HAP-1 (cell line): Measurements from ENCODE around the gene TEP1.
"Not testable (repeated sequence)": the region's sequence is repeated elsewhere in the genome, so short reads cannot be mapped to it uniquely, and the experiment has no call there.

Source experiments
- DNase-seq, 2 experiments: peaks; one replicate each; pipeline ENCODE4 v3.0.0-alpha.2; 2016 to 2020; ENCODE audit warnings: low spot score in 2 of 2
- H3K27me3 ChIP-seq: fragments of 250-450 bp; sonication (Bioruptor Pico); 2 replicates; pipeline ENCODE4 v1.5.1; 2020; ENCODE audit warnings: low read depth, mild to moderate bottlenecking, moderate library complexity
- H3K36me3 ChIP-seq: fragments of 250-450 bp; sonication (Bioruptor Pico); replicated peaks from 2 replicates; pipeline ENCODE4 v1.5.1; 2020; ENCODE audit warnings: mild to moderate bottlenecking
- H3K4me1 ChIP-seq: fragments of 250-450 bp; sonication (Bioruptor Pico); 2 replicates; pipeline ENCODE4 v1.5.1; 2020; ENCODE audit warnings: mild to moderate bottlenecking
- H3K4me3 ChIP-seq: fragments of 250-450 bp; sonication (Bioruptor Pico); 2 replicates; pipeline ENCODE4 v1.5.1; 2020; ENCODE audit warnings: mild to moderate bottlenecking, moderate library complexity
- H3K9me3 ChIP-seq: fragments of 250-450 bp; sonication (Bioruptor Pico); 2 replicates; pipeline ENCODE4 v1.5.1; 2020; ENCODE audit warnings: mild to moderate bottlenecking, moderate library complexity
- in situ Hi-C: fragments of 300-500 bp; cut with MboI; formaldehyde crosslinking; loops from 3 replicates; pipeline ENCODE4 v1.14.3; 2020; ENCODE audit warnings: low sequenced_read_pairs, inconsistent platforms, mixed read lengths

TEP1 gene

GRCh38 chr14:20412876-20413743 lies at the start of gene TEP1:
Gene TEP1, minus strand, starts transcription at chr14:20413501. Its CDS starts 5,062 bp downstream, at chr14:20408439.
- no peaks in the 10 kb centered on the region for H3K9me3 ChIP-seq
- in situ Hi-C loops = no loop called here
- H3K4me1 ChIP-seq = peaks cover 17% of the 10 kb centered on the region
- H3K4me3 ChIP-seq = peak within 1 kb of the TSS; percentile 90
- H3K27me3 ChIP-seq = no peaks in the 10 kb centered on the region
- H3K36me3 ChIP-seq = no peaks in the 10 kb centered on the region; the same call in 1 of the 2 replicates
- DNase-seq = peak; percentile 84 to 91

- Histone ChIP-seq H3K4me3 (peak within 1 kb of the TSS; percentile 69), H3K27me3 (no peaks in the 10 kb centered on the region), H3K9me3 (no peaks in the 10 kb centered on the region), H3K4me1 (peaks cover 13% of the 10 kb centered on the region; the same call in 1 of the 2 replicates), H3K36me3 (peaks cover 30% of the 10 kb centered on the region)
- in situ Hi-C loops = loop anchor here (5.0 kb wide), 1 partner anchor 124 kb away; no protein-coding TSS in a partner anchor
- DNase-seq = peak; percentile 99 to 100
These were observed 48.2 kb upstream of the TEP1 start, which contains the start of gene PIP4P1 for GRCh38 chr14:20461225-20462141. Gene PIP4P1, minus strand, starts transcription at chr14:20461434. Its CDS starts 109 bp downstream, at chr14:20461325.

GRCh38 chr14:20460458-20461224 lies 47.3 kb upstream of the TEP1 start:
- peak overlapping the region; percentile 69 for H3K4me3 ChIP-seq
- peaks cover 13% of the 10 kb centered on the region; the same call in 1 of the 2 replicates for H3K4me1 ChIP-seq
- peak in 1 of 2 experiments; percentile 32 for DNase-seq
- H3K9me3 ChIP-seq = no peaks in the 10 kb centered on the region
- no peaks in the 10 kb centered on the region for H3K27me3 ChIP-seq
- in situ Hi-C loops = loop anchor here (5.0 kb wide), 1 partner anchor 123 kb away; no protein-coding TSS in a partner anchor
- H3K36me3 ChIP-seq = peaks cover 34% of the 10 kb centered on the region

- Histone ChIP-seq H3K4me3 (no peak overlapping the region), H3K27me3 (no peaks in the 10 kb centered on the region), H3K9me3 (no peaks in the 10 kb centered on the region), H3K36me3 (peaks cover 34% of the 10 kb centered on the region), H3K4me1 (peaks cover 18% of the 10 kb centered on the region; the same call in 1 of the 2 replicates)
- no peak for DNase-seq
- in situ Hi-C loops = no loop called here
These were observed 44.9 kb upstream of the TEP1 start for GRCh38 chr14:20458031-20458789.

GRCh38 chr14:20456971-20457370 lies 43.7 kb upstream of the TEP1 start:
- H3K27me3 ChIP-seq = no peaks in the 10 kb centered on the region
- H3K4me3 ChIP-seq = no peak overlapping the region

GRCh38 chr14:20455355-20456300 lies 42.3 kb upstream of the TEP1 start:
- Histone ChIP-seq H3K36me3 (peaks cover 48% of the 10 kb centered on the region), H3K4me3 (peak overlapping the region; percentile 72), H3K27me3 (no peaks in the 10 kb centered on the region), H3K4me1 (peaks cover 12% of the 10 kb centered on the region; the same call in 1 of the 2 replicates), H3K9me3 (no peaks in the 10 kb centered on the region)
- in situ Hi-C loops = no loop called here
- peak in 1 of 2 experiments; percentile 75 for DNase-seq

More at GRCh38 chr14:20456971-20457370, 43.7 kb upstream of the TEP1 start:
- Histone ChIP-seq H3K4me1 (peaks cover 14% of the 10 kb centered on the region; the same call in 1 of the 2 replicates), H3K36me3 (peaks cover 39% of the 10 kb centered on the region), H3K9me3 (no peaks in the 10 kb centered on the region)
- DNase-seq = no peak
- in situ Hi-C loops = no loop called here

- H3K36me3 ChIP-seq = peaks cover 55% of the 10 kb centered on the region
- in situ Hi-C loops = loop anchor here (5.0 kb wide), 1 partner anchor 37 kb away; no protein-coding TSS in a partner anchor
- DNase-seq = peak; percentile 99
These were observed 41.4 kb upstream of the TEP1 start, which contains the start of the genes APEX1 and OSGEP for GRCh38 chr14:20454516-20455354. Gene APEX1, plus strand, starts transcription at chr14:20455226. Its CDS starts 420 bp downstream, at chr14:20455646. Gene OSGEP, minus strand, starts transcription at chr14:20454812. Its CDS starts 129 bp downstream, at chr14:20454683.

GRCh38 chr14:20452831-20453230 lies 39.5 kb upstream of the TEP1 start:
- in situ Hi-C loops = loop anchor here (5.0 kb wide), 1 partner anchor 36 kb away; no protein-coding TSS in a partner anchor
- H3K27me3 ChIP-seq, H3K4me1 ChIP-seq, H3K9me3 ChIP-seq, H3K4me3 ChIP-seq: not testable (repeated sequence)
- DNase-seq = peak; percentile 55 to 64
- peaks cover 53% of the 10 kb centered on the region for H3K36me3 ChIP-seq

More at GRCh38 chr14:20454516-20455354, 41.4 kb upstream of the TEP1 start, which contains the start of the genes APEX1 and OSGEP:
- peaks cover 5% of the 10 kb centered on the region; the same call in 1 of the 2 replicates for H3K4me1 ChIP-seq
- peak within 1 kb of the TSS; percentile 72 for H3K4me3 ChIP-seq
- no peaks in the 10 kb centered on the region for H3K9me3 ChIP-seq
- no peaks in the 10 kb centered on the region for H3K27me3 ChIP-seq

- Histone ChIP-seq H3K36me3 (peaks cover 54% of the 10 kb centered on the region), H3K4me3 (no peak overlapping the region), H3K9me3 (no peaks in the 10 kb centered on the region), H3K4me1 (no peaks in the 10 kb centered on the region), H3K27me3 (no peaks in the 10 kb centered on the region)
- DNase-seq = no peak
- in situ Hi-C loops = no loop called here
These were observed 33.6 kb upstream of the TEP1 start for GRCh38 chr14:20446889-20447288.

- DNase-seq, in situ Hi-C loops, H3K4me3 ChIP-seq, H3K4me1 ChIP-seq, H3K27me3 ChIP-seq, H3K9me3 ChIP-seq: not testable (repeated sequence)
- peaks cover 32% of the 10 kb centered on the region for H3K36me3 ChIP-seq
These were observed 30.3 kb upstream of the TEP1 start for GRCh38 chr14:20443650-20444049.
